ENCODE results near the gene TAF4B.
"Not testable (repeated sequence)": the region's sequence is repeated elsewhere in the genome, so short reads cannot be mapped to it uniquely, and the experiment has no call there.

TAF4B gene

GRCh38 chr18:26215247-26215970 is 10.8 kb upstream of the TAF4B start:
- peak; percentile 37 for DNase-seq
- H3K36me3 Mint-ChIP-seq (ENCODE audit: low read depth): no peaks in the 10 kb centered on the region
- H3K4me3 Mint-ChIP-seq: peak overlapping the region; percentile 72

DNA sequence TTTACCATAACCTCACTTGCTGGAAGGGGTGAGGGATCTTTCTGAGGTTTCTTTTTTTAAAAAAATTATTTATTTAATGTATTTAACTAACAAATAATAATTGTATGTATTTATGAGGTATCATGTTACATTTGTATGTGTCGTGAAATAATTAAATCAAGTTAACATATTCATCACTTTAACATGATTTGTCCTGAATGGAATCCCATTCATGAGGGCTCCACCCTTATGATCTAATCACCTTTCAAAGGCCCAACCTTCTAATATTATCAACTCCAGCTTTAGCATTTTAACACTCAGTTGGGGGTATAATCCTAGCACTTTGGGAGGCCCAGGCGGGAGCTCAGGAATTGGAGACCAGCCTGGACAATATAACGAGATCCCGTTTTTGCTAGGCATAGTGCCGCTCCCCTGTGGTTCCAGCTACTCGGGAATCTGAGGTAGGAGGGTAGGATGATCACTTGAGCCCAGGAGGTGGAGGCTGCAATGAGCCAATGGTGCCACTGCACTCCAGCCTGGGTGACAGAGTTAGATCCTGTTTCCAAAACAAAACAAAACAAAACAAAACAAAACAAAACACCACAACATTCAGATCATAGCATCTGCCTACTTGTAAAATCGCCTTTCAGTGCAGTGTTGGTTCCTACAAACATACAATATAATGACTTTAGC is 1.1 kb upstream of the TAF4B start:
- peaks cover 16% of the 10 kb centered on the region for H3K36me3 Mint-ChIP-seq (ENCODE audit: low read depth)
- H3K4me1 Mint-ChIP-seq (ENCODE audit: low read depth): peaks cover 36% of the 10 kb centered on the region
- H3K27ac Mint-ChIP-seq: peak overlapping the region; percentile 99
- H3K9me3 Mint-ChIP-seq: no peaks in the 10 kb centered on the region
- H3K4me3 Mint-ChIP-seq: peak overlapping the region; percentile 93
- H3K27me3 Mint-ChIP-seq: no peaks in the 10 kb centered on the region
- DNase-seq: no peak

More at GRCh38 chr18:26215247-26215970, 10.8 kb upstream of the TAF4B start:
- Mint-ChIP-seq H3K27me3 (no peaks in the 10 kb centered on the region), H3K4me1 (ENCODE audit: low read depth) (peaks cover 30% of the 10 kb centered on the region), H3K27ac (peak overlapping the region; percentile 93), H3K9me3 (no peaks in the 10 kb centered on the region)

- DNase-seq: no peak
- Mint-ChIP-seq H3K4me1 (ENCODE audit: low read depth) (peaks cover 42% of the 10 kb centered on the region), H3K36me3 (ENCODE audit: low read depth) (peaks cover 21% of the 10 kb centered on the region)
Measured at GRCh38 chr18:26225915-26226228, 373 bp upstream of the TAF4B start.

DNA sequence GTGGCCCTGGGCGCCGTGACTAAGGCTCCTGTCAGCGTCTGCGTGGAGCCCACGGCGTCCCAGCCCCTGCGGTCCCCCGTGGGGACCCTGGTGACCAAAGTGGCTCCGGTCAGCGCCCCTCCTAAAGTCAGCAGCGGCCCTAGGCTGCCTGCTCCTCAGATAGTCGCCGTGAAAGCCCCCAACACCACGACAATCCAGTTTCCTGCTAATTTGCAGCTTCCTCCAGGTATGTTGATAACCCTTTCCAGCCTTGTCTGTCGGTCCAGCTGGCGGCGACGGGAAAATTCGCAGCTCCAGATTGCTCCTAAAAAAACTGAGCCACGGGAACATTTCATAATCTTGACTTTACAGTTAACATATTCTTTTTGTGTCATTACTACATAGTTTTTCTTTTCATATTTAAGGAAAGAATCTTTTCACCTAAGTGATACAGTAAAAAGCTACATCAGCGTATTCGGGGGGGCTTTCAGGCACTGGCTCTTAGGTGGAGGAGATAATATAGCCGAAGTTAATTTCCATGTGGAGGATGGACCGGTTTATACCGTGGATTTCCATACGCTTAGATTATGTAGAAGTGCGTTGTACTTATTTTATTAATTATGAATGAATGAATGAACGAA is 916 bp downstream of the TAF4B start:
- no peaks in the 10 kb centered on the region for H3K9me3 Mint-ChIP-seq
- H3K4me1 Mint-ChIP-seq (ENCODE audit: low read depth): peaks cover 45% of the 10 kb centered on the region
- peak overlapping the region; percentile 93 for H3K4me3 Mint-ChIP-seq
- H3K27me3 Mint-ChIP-seq: no peaks in the 10 kb centered on the region
- DNase-seq: no peak
- H3K27ac Mint-ChIP-seq: peak overlapping the region; percentile 94
- peaks cover 29% of the 10 kb centered on the region for H3K36me3 Mint-ChIP-seq (ENCODE audit: low read depth)

More at GRCh38 chr18:26225915-26226228, 373 bp upstream of the TAF4B start:
- no peaks in the 10 kb centered on the region for H3K9me3 Mint-ChIP-seq
- H3K27ac Mint-ChIP-seq: peak overlapping the region; percentile 99
- no peaks in the 10 kb centered on the region for H3K27me3 Mint-ChIP-seq
- peak overlapping the region; percentile 93 for H3K4me3 Mint-ChIP-seq

DNA sequence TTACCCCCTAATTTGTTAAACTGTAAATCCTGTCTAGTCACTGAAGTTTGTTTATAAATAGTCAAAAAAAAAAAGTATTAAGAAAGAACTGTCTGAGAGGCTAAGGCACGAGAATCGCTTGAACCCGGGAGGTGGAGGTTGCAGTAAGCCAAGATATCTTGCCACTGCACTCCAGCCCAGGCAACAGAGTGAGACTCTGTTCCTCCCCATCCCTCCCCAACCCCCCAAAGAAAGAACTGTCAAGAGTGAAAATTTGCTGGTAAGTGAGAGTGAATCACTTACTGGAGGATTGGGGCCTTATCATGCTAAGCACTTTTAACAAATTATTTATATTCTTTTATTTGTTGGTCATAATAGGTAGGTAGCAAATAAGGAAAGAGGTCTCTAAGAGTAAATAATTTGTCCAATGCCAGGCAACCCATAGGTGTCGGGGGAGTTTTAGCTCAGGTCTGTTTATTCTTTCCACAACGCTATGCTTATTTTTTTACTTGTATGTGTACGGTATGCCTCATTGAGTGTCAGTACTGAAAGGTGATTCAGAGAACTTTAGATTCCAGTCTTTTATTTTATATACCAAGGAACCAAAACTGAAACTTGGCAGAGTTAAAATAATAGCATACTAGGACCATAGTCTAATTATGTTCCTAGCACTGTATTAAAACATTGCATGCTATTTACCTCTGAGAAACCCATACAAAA is 2.5 kb downstream of the TAF4B start:
- Mint-ChIP-seq H3K27ac (peak overlapping the region; percentile 71), H3K9me3 (no peaks in the 10 kb centered on the region), H3K4me1 (ENCODE audit: low read depth) (peaks cover 61% of the 10 kb centered on the region), H3K36me3 (ENCODE audit: low read depth) (peaks cover 31% of the 10 kb centered on the region), H3K4me3 (peak overlapping the region; percentile 93), H3K27me3 (no peaks in the 10 kb centered on the region)
- DNase-seq: no peak

DNA sequence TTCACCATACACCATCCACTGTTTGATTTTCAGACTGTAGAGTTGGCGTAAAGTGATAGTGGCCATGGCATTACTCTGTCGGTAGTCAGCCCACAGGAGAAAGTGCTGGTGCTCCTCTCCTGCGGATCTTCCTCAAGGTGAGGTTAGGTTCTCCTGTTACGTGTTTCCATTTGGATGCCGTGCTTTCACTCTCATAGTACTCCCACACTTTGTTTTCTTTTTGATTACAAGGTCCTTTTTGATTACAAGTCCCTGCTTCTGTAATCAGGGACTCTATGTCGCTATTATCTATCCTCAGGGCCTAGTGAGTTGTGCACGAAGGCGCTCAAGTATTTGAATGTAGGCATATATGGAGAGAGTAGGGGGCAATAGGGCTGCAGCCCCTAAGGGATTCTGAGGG is 4.3 kb downstream of the TAF4B start:
- Mint-ChIP-seq H3K4me3 (no peak overlapping the region), H3K9me3 (no peaks in the 10 kb centered on the region), H3K36me3 (ENCODE audit: low read depth) (peaks cover 31% of the 10 kb centered on the region), H3K27ac (no peak overlapping the region), H3K27me3 (no peaks in the 10 kb centered on the region), H3K4me1 (ENCODE audit: low read depth) (peaks cover 69% of the 10 kb centered on the region)
- no peak for DNase-seq

DNA sequence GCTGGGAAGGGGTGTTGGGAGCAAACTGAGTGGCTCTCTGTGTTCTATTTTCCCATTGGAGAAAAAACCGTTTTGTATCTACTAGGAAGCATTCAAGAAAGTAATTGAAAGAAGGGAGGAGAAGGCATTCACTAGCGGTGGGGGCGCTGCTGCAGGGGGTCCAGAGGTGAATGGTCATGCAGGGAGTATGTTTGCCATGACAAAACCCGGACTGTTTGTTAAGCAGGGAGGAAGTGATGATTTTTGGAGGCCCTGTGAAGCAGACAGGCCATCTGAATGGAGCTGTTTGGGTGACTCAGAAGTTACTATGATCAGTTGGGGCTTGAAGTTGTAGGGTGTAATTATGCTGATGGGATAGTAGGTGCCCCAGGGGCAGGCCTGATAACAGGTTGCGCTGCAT is 7.0 kb downstream of the TAF4B start:
- H3K27ac Mint-ChIP-seq: no peak overlapping the region
- no peaks in the 10 kb centered on the region for H3K27me3 Mint-ChIP-seq
- H3K4me3 Mint-ChIP-seq: no peak overlapping the region
- H3K4me1 Mint-ChIP-seq (ENCODE audit: low read depth): peaks cover 66% of the 10 kb centered on the region
- H3K36me3 Mint-ChIP-seq (ENCODE audit: low read depth): peaks cover 31% of the 10 kb centered on the region
- no peaks in the 10 kb centered on the region for H3K9me3 Mint-ChIP-seq
- no peak for DNase-seq

DNA sequence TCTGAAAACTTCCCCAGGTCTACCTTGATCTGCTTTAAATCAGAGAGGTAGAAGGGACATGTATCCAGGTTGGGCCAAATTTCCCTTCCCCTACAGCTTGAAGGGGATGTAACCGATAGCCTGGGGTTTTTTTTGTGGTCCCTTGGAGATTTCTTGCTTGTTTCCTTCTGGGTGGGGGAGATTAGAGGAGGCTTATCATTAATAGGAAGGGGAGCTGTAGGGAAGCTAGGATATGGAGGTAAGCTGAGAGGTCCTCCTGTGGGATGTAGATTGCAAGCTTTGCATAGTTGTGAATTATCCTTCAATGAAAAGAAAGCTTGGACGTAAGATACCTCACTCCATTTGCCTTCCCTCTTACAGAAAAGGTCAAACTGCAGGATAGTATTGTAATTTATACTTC is 11.1 kb downstream of the TAF4B start:
- not testable (repeated sequence) for H3K9me3 Mint-ChIP-seq, H3K4me3 Mint-ChIP-seq, H3K27me3 Mint-ChIP-seq, DNase-seq, H3K27ac Mint-ChIP-seq
- Mint-ChIP-seq H3K36me3 (ENCODE audit: low read depth) (peaks cover 29% of the 10 kb centered on the region), H3K4me1 (ENCODE audit: low read depth) (peaks cover 42% of the 10 kb centered on the region)

DNA sequence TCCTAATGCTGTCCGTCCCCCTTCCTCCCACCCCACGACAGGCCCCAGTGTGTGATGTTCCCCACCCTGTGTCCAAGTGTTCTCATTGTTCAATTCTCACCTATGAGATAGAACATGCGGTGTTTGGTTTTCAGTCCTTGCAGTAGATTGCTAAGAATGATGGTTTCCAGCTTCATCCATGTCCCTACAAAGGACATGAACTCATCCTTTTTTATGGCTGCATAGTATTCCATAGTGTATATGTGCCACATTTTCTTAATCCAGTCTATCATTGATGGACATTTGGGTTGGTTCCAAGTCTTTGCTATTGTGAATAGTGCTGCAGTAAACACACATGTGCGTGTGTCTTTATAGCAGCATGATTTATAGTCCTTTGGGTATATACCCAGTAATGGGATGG is 12.5 kb downstream of the TAF4B start:
- not testable (repeated sequence) for H3K27me3 Mint-ChIP-seq, DNase-seq, H3K4me3 Mint-ChIP-seq, H3K9me3 Mint-ChIP-seq, H3K27ac Mint-ChIP-seq
- H3K4me1 Mint-ChIP-seq (ENCODE audit: low read depth): peaks cover 40% of the 10 kb centered on the region
- peaks cover 41% of the 10 kb centered on the region for H3K36me3 Mint-ChIP-seq (ENCODE audit: low read depth)

- not testable (repeated sequence) for H3K27ac Mint-ChIP-seq, DNase-seq, H3K27me3 Mint-ChIP-seq, H3K4me3 Mint-ChIP-seq
- Mint-ChIP-seq H3K4me1 (ENCODE audit: low read depth) (peaks cover 27% of the 10 kb centered on the region), H3K36me3 (ENCODE audit: low read depth) (peaks cover 54% of the 10 kb centered on the region), H3K9me3 (peaks cover 12% of the 10 kb centered on the region)
Measured at GRCh38 chr18:26242392-26242791, 16.1 kb downstream of the TAF4B start.

GRCh38 chr18:26245434-26245833 is 19.2 kb downstream of the TAF4B start:
- H3K27me3 Mint-ChIP-seq, DNase-seq, H3K27ac Mint-ChIP-seq, H3K9me3 Mint-ChIP-seq, H3K4me3 Mint-ChIP-seq: not testable (repeated sequence)
- peaks cover 27% of the 10 kb centered on the region for H3K4me1 Mint-ChIP-seq (ENCODE audit: low read depth)
- H3K36me3 Mint-ChIP-seq (ENCODE audit: low read depth): peaks cover 40% of the 10 kb centered on the region

GRCh38 chr18:26252411-26252810 is 26.2 kb downstream of the TAF4B start:
- H3K27ac Mint-ChIP-seq: no peak overlapping the region
- no peaks in the 10 kb centered on the region for H3K36me3 Mint-ChIP-seq (ENCODE audit: low read depth)
- H3K27me3 Mint-ChIP-seq: no peaks in the 10 kb centered on the region
- H3K4me1 Mint-ChIP-seq (ENCODE audit: low read depth): peaks cover 39% of the 10 kb centered on the region
- no peak for DNase-seq
- no peaks in the 10 kb centered on the region for H3K9me3 Mint-ChIP-seq
- H3K4me3 Mint-ChIP-seq: no peak overlapping the region

- H3K27ac Mint-ChIP-seq; DNase-seq; H3K4me3 Mint-ChIP-seq; H3K36me3 Mint-ChIP-seq (ENCODE audit: low read depth); H3K9me3 Mint-ChIP-seq; H3K27me3 Mint-ChIP-seq: not testable (repeated sequence)
- peaks cover 41% of the 10 kb centered on the region for H3K4me1 Mint-ChIP-seq (ENCODE audit: low read depth)
Measured at GRCh38 chr18:26254808-26255207, 28.6 kb downstream of the TAF4B start.

GRCh38 chr18:26255695-26256622 is 29.7 kb downstream of the TAF4B start:
- H3K4me1 Mint-ChIP-seq (ENCODE audit: low read depth): peaks cover 42% of the 10 kb centered on the region
- peaks cover 4% of the 10 kb centered on the region for H3K36me3 Mint-ChIP-seq (ENCODE audit: low read depth)
- peaks cover 3% of the 10 kb centered on the region for H3K9me3 Mint-ChIP-seq
- no peaks in the 10 kb centered on the region for H3K27me3 Mint-ChIP-seq
- no peak overlapping the region for H3K4me3 Mint-ChIP-seq
- no peak for DNase-seq
- H3K27ac Mint-ChIP-seq: no peak overlapping the region

Measured in activated T-cell treated with anti-CD3 and anti-CD28 coated beads, Interleukin-2, amount 50 U/mL, for 24 hours (primary cell).